ENCODE measurements around the gene PRODH.
"Not testable (repeated sequence)": the region's sequence is repeated elsewhere in the genome, so short reads cannot be mapped to it uniquely, and the experiment has no call there.

Gene PRODH

GRCh38 chr22:18912264-18912946, 23.7 kb downstream of the PRODH start:
- not testable (repeated sequence) for H3K4me2 ChIP-seq (ENCODE audit: low read depth, low read length, poor library complexity, severe bottlenecking)

GRCh38 chr22:18911535-18911934, 24.6 kb downstream of the PRODH start:
- not testable (repeated sequence) for H3K9me2 ChIP-seq (replicated peaks; ENCODE audit: low read depth, low read length); H3K27me3 ChIP-seq (ENCODE audit: insufficient read depth, low read length, poor library complexity, severe bottlenecking); H3K4me3 ChIP-seq (ENCODE audit: low read length, poor library complexity, severe bottlenecking); H2AFZ ChIP-seq (ENCODE audit: low read length); H3K79me2 ChIP-seq (ENCODE audit: insufficient read depth, low read length); H3K4me1 ChIP-seq (ENCODE audit: insufficient read depth, low read length, poor library complexity, severe bottlenecking); H3K9me3 ChIP-seq (ENCODE audit: insufficient read depth, low read depth, low read length); H4K20me1 ChIP-seq (ENCODE audit: insufficient read depth, low read length, poor library complexity, severe bottlenecking); H3K9ac ChIP-seq (ENCODE audit: low read depth, low read length, poor library complexity, severe bottlenecking); H3F3A ChIP-seq (ENCODE audit: low read depth); H3K36me3 ChIP-seq (ENCODE audit: insufficient read depth, low read length); H3K4me2 ChIP-seq (ENCODE audit: low read depth, low read length, poor library complexity, severe bottlenecking)

More at GRCh38 chr22:18912264-18912946, 23.7 kb downstream of the PRODH start:
- not testable (repeated sequence) for H3K4me3 ChIP-seq (ENCODE audit: low read length, poor library complexity, severe bottlenecking); H3K4me1 ChIP-seq (ENCODE audit: insufficient read depth, low read length, poor library complexity, severe bottlenecking); H3K9ac ChIP-seq (ENCODE audit: low read depth, low read length, poor library complexity, severe bottlenecking); H3K9me3 ChIP-seq (ENCODE audit: insufficient read depth, low read depth, low read length); H2AFZ ChIP-seq (ENCODE audit: low read length); H3K27me3 ChIP-seq (ENCODE audit: insufficient read depth, low read length, poor library complexity, severe bottlenecking); H4K20me1 ChIP-seq (ENCODE audit: insufficient read depth, low read length, poor library complexity, severe bottlenecking); H3K36me3 ChIP-seq (ENCODE audit: insufficient read depth, low read length); H3F3A ChIP-seq (ENCODE audit: low read depth); H3K9me2 ChIP-seq (replicated peaks; ENCODE audit: low read depth, low read length); H3K79me2 ChIP-seq (ENCODE audit: insufficient read depth, low read length)

- no peaks in the 10 kb centered on the region for H3K9me2 ChIP-seq (replicated peaks; ENCODE audit: low read depth, low read length)
- H4K20me1 ChIP-seq (ENCODE audit: insufficient read depth, low read length, poor library complexity, severe bottlenecking), result no peaks in the 10 kb centered on the region
- H3K4me1 ChIP-seq (ENCODE audit: insufficient read depth, low read length, poor library complexity, severe bottlenecking), result no peaks in the 10 kb centered on the region
- no peak overlapping the region for H3K9ac ChIP-seq (ENCODE audit: low read depth, low read length, poor library complexity, severe bottlenecking)
- TF ChIP-seq CTCF (conservative IDR thresholded peaks at IDR 0.05; ENCODE audit: low read length) (no peak), EZH2phosphoT487 (IDR thresholded peaks at IDR 0.05; ENCODE audit: borderline replicate concordance) (no peak)
- no peaks in the 10 kb centered on the region for H3K36me3 ChIP-seq (ENCODE audit: insufficient read depth, low read length)
- no peak overlapping the region for H2AFZ ChIP-seq (ENCODE audit: low read length)
- H3F3A ChIP-seq (ENCODE audit: low read depth), result no peaks in the 10 kb centered on the region
- H3K9me3 ChIP-seq (ENCODE audit: insufficient read depth, low read depth, low read length), result no peaks in the 10 kb centered on the region
- no peak overlapping the region for H3K4me2 ChIP-seq (ENCODE audit: low read depth, low read length, poor library complexity, severe bottlenecking)
- no peak overlapping the region for H3K4me3 ChIP-seq (ENCODE audit: low read length, poor library complexity, severe bottlenecking)
- no peaks in the 10 kb centered on the region for H3K79me2 ChIP-seq (ENCODE audit: insufficient read depth, low read length)
- H3K27me3 ChIP-seq (ENCODE audit: insufficient read depth, low read length, poor library complexity, severe bottlenecking), result no peaks in the 10 kb centered on the region
Measured at GRCh38 chr22:18909556-18909955, 26.5 kb downstream of the PRODH start.

GRCh38 chr22:18906896-18907295, 29.2 kb downstream of the PRODH start:
- Histone ChIP-seq H3F3A (ENCODE audit: low read depth) (no peaks in the 10 kb centered on the region), H4K20me1 (ENCODE audit: insufficient read depth, low read length, poor library complexity, severe bottlenecking) (no peaks in the 10 kb centered on the region), H3K4me3 (ENCODE audit: low read length, poor library complexity, severe bottlenecking) (no peak overlapping the region), H3K79me2 (ENCODE audit: insufficient read depth, low read length) (no peaks in the 10 kb centered on the region), H3K9me2 (replicated peaks; ENCODE audit: low read depth, low read length) (no peaks in the 10 kb centered on the region), H3K4me2 (ENCODE audit: low read depth, low read length, poor library complexity, severe bottlenecking) (no peak overlapping the region), H2AFZ (ENCODE audit: low read length) (no peak overlapping the region), H3K9ac (ENCODE audit: low read depth, low read length, poor library complexity, severe bottlenecking) (no peak overlapping the region), H3K9me3 (ENCODE audit: insufficient read depth, low read depth, low read length) (no peaks in the 10 kb centered on the region), H3K36me3 (ENCODE audit: insufficient read depth, low read length) (no peaks in the 10 kb centered on the region), H3K27me3 (ENCODE audit: insufficient read depth, low read length, poor library complexity, severe bottlenecking) (no peaks in the 10 kb centered on the region), H3K4me1 (ENCODE audit: insufficient read depth, low read length, poor library complexity, severe bottlenecking) (no peaks in the 10 kb centered on the region)
- TF ChIP-seq CTCF (conservative IDR thresholded peaks at IDR 0.05; ENCODE audit: low read length), result no peak
- TF ChIP-seq EZH2phosphoT487 (IDR thresholded peaks at IDR 0.05; ENCODE audit: borderline replicate concordance), result no peak

- H3K79me2 ChIP-seq (ENCODE audit: insufficient read depth, low read length); H3K9me3 ChIP-seq (ENCODE audit: insufficient read depth, low read depth, low read length); H3K4me3 ChIP-seq (ENCODE audit: low read length, poor library complexity, severe bottlenecking); H3K9ac ChIP-seq (ENCODE audit: low read depth, low read length, poor library complexity, severe bottlenecking); H3K27me3 ChIP-seq (ENCODE audit: insufficient read depth, low read length, poor library complexity, severe bottlenecking); H4K20me1 ChIP-seq (ENCODE audit: insufficient read depth, low read length, poor library complexity, severe bottlenecking); H3K4me2 ChIP-seq (ENCODE audit: low read depth, low read length, poor library complexity, severe bottlenecking); H3K36me3 ChIP-seq (ENCODE audit: insufficient read depth, low read length); H3F3A ChIP-seq (ENCODE audit: low read depth); H3K9me2 ChIP-seq (replicated peaks; ENCODE audit: low read depth, low read length); H3K4me1 ChIP-seq (ENCODE audit: insufficient read depth, low read length, poor library complexity, severe bottlenecking); H2AFZ ChIP-seq (ENCODE audit: low read length): not testable (repeated sequence)
Measured at GRCh38 chr22:18906410-18906745, 29.7 kb downstream of the PRODH start.

Data from Loucy (cell line).